GM23248 (cell line): ENCODE measurements around the gene FBH1. TPM values are rescaled to one million over a fixed set of nuclear protein-coding genes. Genes with fewer than 3 reads are reported as not detected.

ENCODE experiments used
- DNase-seq: peaks from one replicate; pipeline ENCODE4 v3.0.0-alpha.2; 2015
- H2AFZ ChIP-seq: fragments of 200-600 bp; sonication (generic); 2 replicates; pipeline ENCODE4 v1.6.1; 2016; ENCODE audit warnings: antibody characterized with exemption
- H3F3A ChIP-seq: fragments of 200-600 bp; sonication (generic); 2 replicates; pipeline ENCODE4 v1.6.1; 2016; ENCODE audit warnings: mild to moderate bottlenecking, antibody characterized with exemption, mixed run types; ENCODE audit not compliant: insufficient read depth
- H3K27ac ChIP-seq: fragments of 200-600 bp; sonication (generic); 2 replicates; pipeline ENCODE4 v1.5.1; 2016; ENCODE audit warnings: mild to moderate bottlenecking
- H3K27me3 ChIP-seq: fragments of 200-600 bp; sonication (generic); replicated peaks from 2 replicates; pipeline ENCODE4 v1.6.1; 2016; ENCODE audit warnings: mild to moderate bottlenecking; ENCODE audit not compliant: insufficient read depth
- H3K36me3 ChIP-seq: fragments of 200-600 bp; sonication (generic); 2 replicates; pipeline ENCODE4 v1.6.1; 2016; ENCODE audit warnings: low read depth, mild to moderate bottlenecking
- H3K4me1 ChIP-seq: fragments of 200-600 bp; sonication (generic); 2 replicates; pipeline ENCODE4 v1.6.1; 2016; ENCODE audit warnings: mild to moderate bottlenecking; ENCODE audit not compliant: insufficient read depth
- H3K4me2 ChIP-seq: fragments of 200-600 bp; sonication (generic); one replicate; pipeline ENCODE4 v1.6.1; 2016; ENCODE audit warnings: mild to moderate bottlenecking; ENCODE audit not compliant: unreplicated experiment
- H3K4me3 ChIP-seq: fragments of 200-600 bp; sonication (generic); 2 replicates; pipeline ENCODE4 v1.5.1; 2016; ENCODE audit warnings: mild to moderate bottlenecking
- H3K79me2 ChIP-seq: fragments of 200-600 bp; sonication (generic); 2 replicates; pipeline ENCODE4 v1.6.1; 2016; ENCODE audit warnings: mild to moderate bottlenecking; ENCODE audit not compliant: insufficient read depth
- H3K9ac ChIP-seq: fragments of 200-600 bp; sonication (generic); 2 replicates; pipeline ENCODE4 v1.6.1; 2016; ENCODE audit warnings: mild to moderate bottlenecking
- H3K9me2 ChIP-seq: fragments of 200-600 bp; sonication (generic); 2 replicates; pipeline ENCODE4 v1.6.1; 2016; ENCODE audit warnings: mixed run types, mild to moderate bottlenecking, moderate library complexity; ENCODE audit not compliant: insufficient read depth
- H3K9me3 ChIP-seq: fragments of 200-600 bp; sonication (generic); one replicate; pipeline ENCODE4 v1.6.1; 2017; ENCODE audit warnings: low read depth
- H4K20me1 ChIP-seq: fragments of 200-600 bp; sonication (generic); 2 replicates; pipeline ENCODE4 v1.6.0; 2016; ENCODE audit not compliant: insufficient read depth
- EZH2 ChIP-seq: fragments of 200-600 bp; sonication (generic); IDR thresholded peaks from 2 replicates; pipeline ENCODE4 v1.6.1; 2018; ENCODE audit warnings: antibody characterized with exemption, mild to moderate bottlenecking; ENCODE audit not compliant: insufficient read depth, poor library complexity, severe bottlenecking
- EZH2phosphoT487 ChIP-seq: fragments of 200-600 bp; sonication (generic); IDR thresholded peaks from 2 replicates; pipeline ENCODE4 v1.6.1; 2018; ENCODE audit warnings: antibody characterized with exemption, moderate library complexity, mild to moderate bottlenecking, low read depth; ENCODE audit not compliant: insufficient read depth
- WGBS, 2 experiments: methylation state at CpG; one replicate each; pipeline ENCODE4 v1.1.6; 2015 to 2017; ENCODE audit warnings: low lambda C conversion rate in 2 of 2, low coverage in 1 of 2; ENCODE audit errors: missing lambda C conversion rate in 2 of 2; 5-methylcytosine and 5-hydroxymethylcytosine counted together
- in situ Hi-C: fragments of 300-500 bp; cut with MboI; formaldehyde crosslinking; loops from 2 replicates; pipeline ENCODE4 v1.15.0; 2020
- polyA plus RNA-seq: library from polyadenylated mRNA; unstranded; fragments of >200 nt; fragmentation: Nextera tagmentation; extraction: Ambion mirVana; gene quantifications from 2 replicates; pipeline ENCODE4 v1.2.1, GENCODE V29; 2016
- total RNA-seq: library from RNA; depleted of rRNA; stranded (reverse); fragments of >200 nt; shearing (Covaris generic); gene quantifications from 2 replicates; pipeline ENCODE4 v1.2.3, GENCODE V29; 2014

FBH1 gene
- total and polyA plus RNA-seq, 2 experiments from 2014 or later: 66.4 to 79.3 TPM

- in situ Hi-C loops: no loop called here
- no peaks in the 10 kb centered on the region; the same call in 1 of the 2 replicates for H3K79me2 ChIP-seq
- no peak overlapping the region for H3K9ac ChIP-seq
- peaks cover 29% of the 10 kb centered on the region for H3F3A ChIP-seq
- 93 to 95% methylated on average over 11 of the region's 11 CpGs for WGBS, 2 experiments
- no peaks in the 10 kb centered on the region for H4K20me1 ChIP-seq
- peaks cover 40% of the 10 kb centered on the region for H3K36me3 ChIP-seq
- no peak for DNase-seq
- H3K4me3 ChIP-seq: no peak overlapping the region
- no peak overlapping the region for H3K27ac ChIP-seq
- TF ChIP-seq EZH2: no peak
- no peak for TF ChIP-seq EZH2phosphoT487
- no peak overlapping the region for H3K4me2 ChIP-seq
- peaks cover 14% of the 10 kb centered on the region for H3K4me1 ChIP-seq
- H2AFZ ChIP-seq: no peak overlapping the region
- no peaks in the 10 kb centered on the region for H3K9me3 ChIP-seq
- H3K9me2 ChIP-seq: no peaks in the 10 kb centered on the region
- H3K27me3 ChIP-seq: no peaks in the 10 kb centered on the region
Observed at GRCh38 chr10:5930272-5930671, 40.2 kb downstream of the FBH1 start.

- H3K4me3 ChIP-seq: no peak overlapping the region
- peaks cover 58% of the 10 kb centered on the region for H3K36me3 ChIP-seq
- no peak for DNase-seq
- no peaks in the 10 kb centered on the region for H3K9me3 ChIP-seq
- in situ Hi-C loops: no loop called here
- peaks cover 5% of the 10 kb centered on the region for H3K4me1 ChIP-seq
- H3K27me3 ChIP-seq: no peaks in the 10 kb centered on the region
- no peak overlapping the region for H3K4me2 ChIP-seq
- H2AFZ ChIP-seq: no peak overlapping the region
- H3K79me2 ChIP-seq: no peaks in the 10 kb centered on the region; the same call in 1 of the 2 replicates
- H3K9ac ChIP-seq: no peak overlapping the region
- TF ChIP-seq EZH2: no peak
- no peak for TF ChIP-seq EZH2phosphoT487
- no peaks in the 10 kb centered on the region for H4K20me1 ChIP-seq
- H3K9me2 ChIP-seq: no peaks in the 10 kb centered on the region
- WGBS, 2 experiments: 92 to 95% methylated on average over 5 of the region's 5 CpGs
- peaks cover 17% of the 10 kb centered on the region for H3F3A ChIP-seq
- H3K27ac ChIP-seq: no peak overlapping the region
Observed at GRCh38 chr10:5932345-5932744, 42.3 kb downstream of the FBH1 start.

GRCh38 chr10:5933909-5934546 lies 44.0 kb downstream of the FBH1 start:
- Histone ChIP-seq H3K9ac (no peak overlapping the region), H3K9me2 (no peaks in the 10 kb centered on the region), H3F3A (no peaks in the 10 kb centered on the region; the same call in 1 of the 2 replicates), H4K20me1 (no peaks in the 10 kb centered on the region), H3K27ac (no peak overlapping the region), H2AFZ (no peak overlapping the region), H3K27me3 (no peaks in the 10 kb centered on the region), H3K36me3 (peaks cover 47% of the 10 kb centered on the region; the same call in 1 of the 2 replicates), H3K4me1 (no peaks in the 10 kb centered on the region), H3K4me3 (no peak overlapping the region), H3K9me3 (no peaks in the 10 kb centered on the region), H3K79me2 (no peaks in the 10 kb centered on the region; the same call in 1 of the 2 replicates), H3K4me2 (no peak overlapping the region)
- DNase-seq: no peak
- 96 to 97% methylated on average over 14 of the region's 14 CpGs for WGBS, 2 experiments
- in situ Hi-C loops: no loop called here
- TF ChIP-seq EZH2 (no peak), EZH2phosphoT487 (no peak)

GRCh38 chr10:5935628-5936027 lies 45.6 kb downstream of the FBH1 start:
- Histone ChIP-seq H3K9ac (no peak overlapping the region), H3K4me3 (no peak overlapping the region), H3K27me3 (no peaks in the 10 kb centered on the region), H3K79me2 (no peaks in the 10 kb centered on the region; the same call in 1 of the 2 replicates), H2AFZ (no peak overlapping the region), H3K36me3 (peaks cover 34% of the 10 kb centered on the region; the same call in 1 of the 2 replicates), H3K9me3 (no peaks in the 10 kb centered on the region), H3K27ac (no peak overlapping the region), H3K4me1 (no peaks in the 10 kb centered on the region), H4K20me1 (no peaks in the 10 kb centered on the region), H3K4me2 (no peak overlapping the region), H3F3A (no peaks in the 10 kb centered on the region; the same call in 1 of the 2 replicates), H3K9me2 (no peaks in the 10 kb centered on the region)
- DNase-seq: no peak
- WGBS, 2 experiments: 92% methylated on average over 10 of the region's 10 CpGs
- in situ Hi-C loops: no loop called here
- TF ChIP-seq EZH2phosphoT487: no peak
- no peak for TF ChIP-seq EZH2
